GM21390 (cell line): Measurements from ENCODE around the gene ORAI2.
"Not testable (repeated sequence)": the region's sequence is repeated elsewhere in the genome, so short reads cannot be mapped to it uniquely, and the experiment has no call there.

ENCODE experiments used
- ATAC-seq: cut with Tn5 transposase; IDR thresholded peaks from one replicate; pipeline ENCODE4 v1.9.1; 2021; ENCODE audit not compliant: unreplicated experiment

The ORAI2 gene

GRCh38 chr7:102445674-102446071, 12.3 kb downstream of the ORAI2 start:
- ATAC-seq: no peak

DNA sequence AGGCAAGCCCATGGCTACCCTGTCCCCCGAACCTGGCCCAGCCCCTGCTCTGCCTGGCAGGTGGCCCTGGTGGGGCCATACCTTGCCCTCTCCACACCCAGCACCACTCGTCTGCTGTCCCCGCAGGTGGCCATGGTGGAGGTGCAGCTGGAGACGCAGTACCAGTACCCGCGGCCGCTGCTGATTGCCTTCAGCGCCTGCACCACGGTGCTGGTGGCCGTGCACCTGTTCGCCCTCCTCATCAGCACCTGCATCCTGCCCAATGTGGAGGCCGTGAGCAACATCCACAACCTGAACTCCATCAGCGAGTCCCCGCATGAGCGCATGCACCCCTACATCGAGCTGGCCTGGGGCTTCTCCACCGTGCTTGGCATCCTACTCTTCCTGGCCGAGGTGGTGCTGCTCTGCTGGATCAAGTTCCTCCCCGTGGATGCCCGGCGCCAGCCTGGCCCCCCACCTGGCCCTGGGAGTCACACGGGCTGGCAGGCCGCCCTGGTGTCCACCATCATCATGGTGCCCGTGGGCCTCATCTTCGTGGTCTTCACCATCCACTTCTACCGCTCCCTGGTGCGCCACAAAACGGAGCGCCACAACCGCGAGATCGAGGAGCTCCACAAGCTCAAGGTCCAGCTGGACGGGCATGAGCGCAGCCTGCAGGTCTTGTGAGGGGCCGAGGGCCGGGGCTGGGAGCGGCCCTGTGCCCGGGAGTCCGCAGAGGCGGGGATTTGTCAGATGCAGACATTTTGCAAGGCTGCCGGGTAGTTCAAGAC, 13.2 kb downstream of the ORAI2 start:
- ATAC-seq: no peak

- no peak for ATAC-seq
These were observed 13.9 kb downstream of the ORAI2 start for GRCh38 chr7:102447311-102447710.

- no peak for ATAC-seq
These were observed 15.8 kb downstream of the ORAI2 start for GRCh38 chr7:102449136-102449535.

DNA sequence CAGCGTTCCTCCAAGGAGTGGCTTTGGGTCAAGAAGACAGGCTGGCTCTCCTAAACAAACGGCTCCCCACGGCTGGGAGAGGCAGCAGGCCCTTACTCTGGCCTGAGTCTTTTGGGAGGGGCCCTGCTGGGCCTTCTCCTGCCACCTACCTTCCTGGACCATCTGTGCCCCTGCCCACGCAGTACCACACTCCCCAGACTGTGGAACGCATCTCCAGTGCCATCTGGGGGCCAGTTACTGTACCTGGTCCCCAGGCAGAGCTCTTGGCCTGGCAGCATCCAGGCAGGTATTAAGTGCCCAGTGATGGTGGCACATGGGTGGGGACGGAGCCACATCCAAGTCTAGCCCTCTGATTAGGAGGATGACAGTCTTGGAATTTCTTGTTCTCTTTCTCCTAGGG, 16.9 kb downstream of the ORAI2 start:
- ATAC-seq: no peak

- ATAC-seq: no peak
These were observed 18.1 kb downstream of the ORAI2 start for GRCh38 chr7:102451371-102452054.

DNA sequence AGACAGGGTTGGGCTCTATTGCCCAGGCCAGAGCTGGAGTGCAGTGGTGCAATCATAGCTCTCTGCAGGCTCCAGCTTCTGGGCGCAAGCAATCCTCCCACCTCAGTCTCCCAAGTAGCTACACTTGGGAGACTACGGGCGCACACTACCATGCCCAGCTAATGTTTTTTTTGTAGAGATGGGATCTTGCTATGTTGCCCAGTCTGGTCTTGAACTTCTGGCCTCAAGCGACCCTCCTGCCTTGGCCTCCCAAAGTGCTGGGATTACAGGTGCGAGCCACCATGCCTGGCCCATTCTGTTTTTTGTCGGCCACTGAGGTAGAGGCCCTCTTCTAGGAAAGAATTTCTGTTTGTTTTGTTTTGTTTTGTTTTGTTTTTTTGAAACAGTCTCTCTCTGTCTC, 19.1 kb downstream of the ORAI2 start:
- ATAC-seq: no peak

DNA sequence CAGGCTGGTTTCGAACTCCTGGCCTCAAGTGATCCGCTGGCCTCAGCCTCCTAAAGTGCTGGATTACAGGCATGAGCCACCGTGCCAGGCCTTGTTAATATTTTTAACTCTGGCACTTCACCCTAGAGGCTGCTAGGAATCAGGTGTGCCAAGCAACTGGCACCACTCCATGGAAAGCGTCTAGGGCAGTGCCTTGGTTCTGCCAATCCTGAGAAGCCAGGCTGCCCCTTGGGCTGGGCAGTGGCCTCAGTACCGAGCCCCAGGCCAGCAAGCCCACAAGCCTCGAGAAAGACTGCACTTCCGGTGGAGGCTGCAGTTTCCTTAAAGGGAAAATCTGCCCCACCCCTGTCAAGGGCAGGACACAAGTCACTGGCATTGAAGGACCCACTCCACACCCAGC, 19.9 kb downstream of the ORAI2 start:
- no peak for ATAC-seq

DNA sequence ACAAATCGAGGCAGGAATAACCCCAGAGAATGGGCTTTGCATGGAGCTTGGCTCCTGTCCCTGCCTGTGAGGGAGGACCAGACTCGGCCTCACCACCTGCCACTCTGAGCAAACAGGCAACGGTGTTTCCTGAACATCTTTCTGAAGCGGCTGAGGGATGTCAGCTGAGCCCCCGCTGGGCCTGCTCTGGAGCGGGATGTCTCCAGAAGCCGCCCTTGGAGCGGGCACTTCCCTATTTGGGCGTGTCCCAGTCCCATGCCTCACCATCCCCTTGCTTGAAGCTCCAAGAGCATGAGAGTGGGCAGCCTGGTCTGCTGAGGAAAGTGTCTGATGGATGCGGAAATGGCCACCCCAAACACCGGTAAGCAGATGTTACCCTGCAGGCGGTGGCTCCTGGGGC, 21.1 kb downstream of the ORAI2 start:
- no peak for ATAC-seq

- not testable (repeated sequence) for ATAC-seq
These were observed 21.6 kb downstream of the ORAI2 start for GRCh38 chr7:102454932-102455331.

GRCh38 chr7:102455596-102455995, 22.2 kb downstream of the ORAI2 start:
- no peak for ATAC-seq

GRCh38 chr7:102456327-102456726, 23.0 kb downstream of the ORAI2 start:
- ATAC-seq: no peak

DNA sequence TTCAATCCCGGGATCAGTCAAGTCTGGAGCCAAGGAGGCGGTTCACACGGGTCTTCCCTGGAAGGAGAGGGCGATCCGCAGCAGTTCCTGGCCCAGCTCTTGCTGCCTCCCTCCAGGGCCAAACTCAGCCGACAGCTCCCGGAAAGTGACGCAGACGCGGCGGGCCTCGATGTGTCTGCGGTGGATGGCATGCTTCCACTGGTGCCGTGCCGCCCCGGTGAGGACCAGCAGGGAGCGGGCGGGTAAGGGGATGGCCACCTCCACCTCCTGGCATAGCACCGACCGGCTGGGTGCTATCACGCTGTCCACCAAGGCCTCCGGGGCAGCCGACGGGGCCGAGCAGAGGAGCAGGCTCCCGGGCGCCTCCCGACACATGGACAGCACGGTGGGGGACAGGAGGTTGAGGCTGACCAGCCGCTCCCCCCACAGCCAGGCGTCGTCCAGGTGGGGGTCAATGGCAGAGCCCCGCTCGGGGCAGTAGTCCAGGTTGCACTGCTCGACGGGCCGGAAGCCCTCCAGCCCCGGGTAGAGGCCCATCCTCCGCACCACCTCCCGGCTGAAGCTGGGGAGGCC, 24.1 kb downstream of the ORAI2 start:
- no peak for ATAC-seq

DNA sequence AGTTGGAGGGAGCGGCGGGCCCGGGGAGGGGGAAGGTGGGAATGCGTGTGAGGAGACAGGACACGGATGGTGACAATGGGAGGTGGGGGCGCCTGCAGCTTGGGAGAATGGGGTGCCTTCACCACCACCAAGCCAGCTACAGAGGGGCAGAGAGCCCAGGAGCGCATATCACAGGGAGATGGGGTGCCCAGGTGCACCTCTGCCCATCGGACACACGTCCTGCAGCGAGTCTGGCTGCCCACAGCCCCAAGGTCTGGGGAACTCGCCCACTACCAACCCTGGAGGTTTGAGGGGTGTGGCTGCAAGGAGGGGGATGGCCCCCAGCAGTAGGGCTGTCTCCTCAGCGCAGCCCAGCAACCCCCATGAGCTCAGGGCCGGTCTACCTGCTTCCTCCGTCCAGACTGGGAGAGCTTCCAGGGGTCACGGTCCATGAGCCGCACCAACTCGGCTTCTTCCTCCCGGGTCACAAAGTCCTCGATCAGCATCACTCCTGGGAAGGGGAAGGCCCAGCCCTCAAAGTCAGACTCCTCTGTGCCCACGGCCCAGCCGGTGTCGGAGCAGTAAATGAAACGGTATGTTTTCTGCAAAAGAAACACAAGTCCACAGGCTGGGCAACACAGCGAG, 26.0 kb downstream of the ORAI2 start:
- no peak for ATAC-seq

GRCh38 chr7:102460467-102460866, 27.1 kb downstream of the ORAI2 start:
- ATAC-seq: no peak

GRCh38 chr7:102463841-102464576, 30.6 kb downstream of the ORAI2 start:
- ATAC-seq: no peak

- peak; percentile 87 for ATAC-seq
These were observed 31.4 kb downstream of the ORAI2 start, which contains the start of the genes ALKBH4 and LRWD1 for GRCh38 chr7:102464577-102465280. Gene ALKBH4 (minus strand): TSS chr7:102464863. CDS start chr7:102464836, 27 bp downstream. Gene LRWD1 (plus strand): TSS chr7:102464984. CDS start chr7:102465081, 97 bp downstream.

DNA sequence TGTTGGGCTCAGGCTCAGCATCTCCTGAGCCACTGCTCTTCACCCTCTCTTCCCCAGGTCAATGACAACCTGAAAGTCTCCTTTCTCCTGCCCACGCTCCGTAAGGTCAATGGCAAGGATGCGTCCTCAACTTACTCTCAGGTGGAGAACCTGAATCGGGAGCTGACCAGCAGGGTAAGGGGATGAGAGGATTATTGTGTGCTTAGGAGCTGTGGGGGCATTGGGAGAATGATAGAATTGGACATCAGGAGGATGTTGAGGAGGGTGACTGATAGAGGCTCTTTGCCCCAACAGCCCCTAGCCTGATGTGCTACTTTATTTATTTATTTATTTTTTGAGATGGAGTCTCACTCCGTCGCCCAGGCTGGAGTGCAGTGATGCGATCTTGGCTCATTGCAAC, 32.7 kb downstream of the ORAI2 start:
- ATAC-seq: no peak

DNA sequence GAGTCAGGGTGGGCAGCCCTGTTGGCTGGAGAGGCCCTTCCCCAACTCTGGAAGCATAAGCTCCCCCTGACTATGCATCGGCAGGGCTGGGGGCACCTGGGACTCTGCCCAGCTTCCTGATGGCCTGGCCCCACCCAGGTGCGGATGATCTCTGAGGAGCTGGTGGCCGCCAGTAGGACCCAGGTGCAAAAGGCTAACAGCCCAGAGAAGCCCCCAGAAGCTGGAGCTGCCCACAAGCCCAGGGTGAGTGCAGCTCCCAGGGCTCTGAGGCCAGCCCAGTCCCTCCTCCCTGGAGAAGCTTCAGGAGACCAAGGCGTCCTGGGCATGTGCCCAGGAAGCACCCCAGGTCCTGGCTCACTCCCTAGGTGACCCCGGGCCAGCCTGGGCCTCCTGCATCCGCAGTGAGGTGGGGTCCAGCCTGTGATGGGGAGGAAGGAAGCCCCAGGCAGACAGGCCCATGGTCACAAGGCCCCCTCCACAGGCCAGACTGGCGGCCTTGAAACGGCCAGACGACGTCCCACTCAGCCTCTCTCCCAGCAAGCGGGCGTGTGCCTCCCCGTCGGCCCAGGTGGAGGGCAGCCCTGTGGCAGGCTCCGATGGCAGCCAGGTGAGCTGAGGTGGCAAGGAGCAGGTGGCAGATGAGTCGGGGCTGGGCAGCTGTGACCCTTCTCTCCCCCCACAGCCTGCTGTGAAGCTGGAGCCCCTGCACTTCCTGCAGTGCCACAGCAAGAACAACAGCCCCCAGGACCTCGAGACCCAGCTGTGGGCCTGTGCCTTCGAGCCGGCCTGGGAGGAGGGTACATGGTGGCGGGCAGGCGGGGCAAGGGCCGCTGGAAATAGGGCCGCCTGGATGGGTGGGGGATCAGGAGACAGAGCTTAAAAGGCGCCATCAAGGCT, 34.5 kb downstream of the ORAI2 start:
- no peak for ATAC-seq
